Measurements from ENCODE around the gene THADA. TPM values are rescaled to one million over a fixed set of nuclear protein-coding genes. Genes with fewer than 3 reads are reported as not detected.
"Not testable (repeated sequence)": the region's sequence is repeated elsewhere in the genome, so short reads cannot be mapped to it uniquely, and the experiment has no call there.

THADA gene
- total RNA-seq, 1 experiment from 2014 or later: 20.1 TPM

DNA sequence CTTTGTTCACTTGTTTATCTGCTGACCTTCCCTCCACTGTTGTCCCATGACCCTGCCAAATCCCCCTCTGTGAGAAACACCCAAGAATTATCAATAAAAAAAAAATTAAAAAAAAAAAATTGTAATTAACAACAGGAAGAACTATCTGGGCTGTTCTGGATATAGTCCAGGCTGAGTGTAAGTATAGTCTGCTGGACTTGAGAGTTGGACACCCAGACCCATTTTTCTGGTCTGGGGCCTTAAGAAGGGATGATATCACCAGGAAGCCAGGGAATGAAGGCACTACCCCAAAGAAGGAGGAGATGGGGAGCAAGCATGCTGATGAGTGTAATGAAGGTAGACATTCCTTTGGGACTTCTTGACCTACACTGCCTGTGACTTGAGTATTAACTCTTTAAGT is 297.3 kb downstream of the THADA start:
- Histone ChIP-seq H2BK120ac (ENCODE audit: low read depth, low read length, poor library complexity, severe bottlenecking) (no peak overlapping the region), H3K23me2 (ENCODE audit: insufficient read length, low read depth, low read length, poor library complexity, severe bottlenecking) (no peaks in the 10 kb centered on the region), H4K8ac (replicated peaks; ENCODE audit: insufficient read length, low read depth, low read length) (no peak overlapping the region)

DNA sequence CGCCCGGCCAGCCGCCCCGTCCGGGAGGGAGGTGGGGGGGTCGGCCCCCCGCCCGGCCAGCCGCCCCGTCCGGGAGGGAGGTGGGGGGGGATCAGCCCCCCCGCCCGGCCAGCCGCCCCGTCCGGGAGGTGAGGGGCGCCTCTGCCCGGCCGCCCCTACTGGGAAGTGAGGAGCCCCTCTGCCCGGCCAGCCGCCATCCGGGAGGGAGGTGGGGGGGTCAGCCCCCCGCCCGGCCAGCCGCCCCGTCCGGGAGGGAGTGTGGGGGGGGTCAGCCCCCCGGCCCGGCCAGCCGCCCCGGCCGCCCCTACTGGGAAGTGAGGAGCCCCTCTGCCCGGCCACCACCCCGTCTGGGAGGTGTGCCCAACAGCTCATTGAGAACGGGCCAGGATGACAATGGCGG is 298.1 kb downstream of the THADA start:
- H4K91ac ChIP-seq (ENCODE audit: insufficient read length, low read depth, low read length); H2BK120ac ChIP-seq (ENCODE audit: low read depth, low read length, poor library complexity, severe bottlenecking); H4K20me1 ChIP-seq (ENCODE audit: control insufficient read depth, insufficient read depth, insufficient read length); H3K14ac ChIP-seq (ENCODE audit: insufficient read depth, low read length); H4K5ac ChIP-seq (ENCODE audit: insufficient read length, low read depth, low read length); H2BK12ac ChIP-seq (ENCODE audit: insufficient read length, low read depth, low read length); H3K4ac ChIP-seq (ENCODE audit: low read depth, low read length); H3K23me2 ChIP-seq (ENCODE audit: insufficient read length, low read depth, low read length, poor library complexity, severe bottlenecking); H3K27me3 ChIP-seq (ENCODE audit: insufficient read depth, low read length); H3K79me1 ChIP-seq (ENCODE audit: insufficient read depth, low read depth, low read length, poor library complexity, severe bottlenecking); H3K4me1 Mint-ChIP-seq; H3K27me3 Mint-ChIP-seq (ENCODE audit: low read depth); H2BK15ac ChIP-seq (ENCODE audit: low read depth, low read length); H3K23ac ChIP-seq (ENCODE audit: insufficient read length, low read depth, low read length); H3K27ac Mint-ChIP-seq; H3K9ac ChIP-seq (ENCODE audit: extremely low read depth, insufficient read length, low read length); H3K79me2 ChIP-seq (ENCODE audit: insufficient read depth, low read length); H3K9me3 ChIP-seq (ENCODE audit: control insufficient read depth, low read depth, low read length); H2AFZ ChIP-seq (ENCODE audit: low read length); H3K4me3 Mint-ChIP-seq; H3K4me1 ChIP-seq (ENCODE audit: insufficient read depth, low read length); H3K27ac ChIP-seq (ENCODE audit: insufficient read length, low read depth, low read length); DNase-seq; H3K36me3 Mint-ChIP-seq (ENCODE audit: insufficient read depth in 1 of 3, low read depth in 3 of 3); H3T11ph ChIP-seq (ENCODE audit: low read length); H2AK5ac ChIP-seq (ENCODE audit: insufficient read length, low read length); H3K4me2 ChIP-seq (ENCODE audit: insufficient read depth, insufficient read length, low read length); H3K18ac ChIP-seq (ENCODE audit: insufficient read length, low read depth, low read length); H2BK5ac ChIP-seq (ENCODE audit: insufficient read length, low read length); H3K56ac ChIP-seq (ENCODE audit: insufficient read length, low read depth, low read length); H4K8ac ChIP-seq (replicated peaks; ENCODE audit: insufficient read length, low read depth, low read length); H2BK20ac ChIP-seq (ENCODE audit: low read depth, low read length, poor library complexity, severe bottlenecking); H3K9me3 Mint-ChIP-seq: not testable (repeated sequence)
- no CpG with 5 or more reads among the region's 36 CpGs for WGBS (ENCODE audit: extremely low coverage, insufficient read length, low lambda C conversion rate)

More for the DNA sequence above, 297.3 kb downstream of the THADA start:
- Histone ChIP-seq H2BK20ac (ENCODE audit: low read depth, low read length, poor library complexity, severe bottlenecking) (no peak overlapping the region), H3K79me2 (ENCODE audit: insufficient read depth, low read length) (no peaks in the 10 kb centered on the region), H2AFZ (ENCODE audit: low read length) (no peak overlapping the region), H3K56ac (ENCODE audit: insufficient read length, low read depth, low read length) (no peak overlapping the region), H2BK12ac (ENCODE audit: insufficient read length, low read depth, low read length) (no peak overlapping the region), H3K4me1 (ENCODE audit: insufficient read depth, low read length) (no peaks in the 10 kb centered on the region), H4K91ac (ENCODE audit: insufficient read length, low read depth, low read length) (no peak overlapping the region), H3K18ac (ENCODE audit: insufficient read length, low read depth, low read length) (no peak overlapping the region), H3K14ac (ENCODE audit: insufficient read depth, low read length) (no peak overlapping the region), H3K9me3 (ENCODE audit: control insufficient read depth, low read depth, low read length) (no peaks in the 10 kb centered on the region), H3K79me1 (ENCODE audit: insufficient read depth, low read depth, low read length, poor library complexity, severe bottlenecking) (no peaks in the 10 kb centered on the region), H3K23ac (ENCODE audit: insufficient read length, low read depth, low read length) (no peak overlapping the region), H4K5ac (ENCODE audit: insufficient read length, low read depth, low read length) (no peak overlapping the region), H2BK15ac (ENCODE audit: low read depth, low read length) (no peak overlapping the region), H3K27ac (ENCODE audit: insufficient read length, low read depth, low read length) (no peak overlapping the region), H3K4me2 (ENCODE audit: insufficient read depth, insufficient read length, low read length) (no peak overlapping the region), H3K4ac (ENCODE audit: low read depth, low read length) (no peak overlapping the region), H3K9ac (ENCODE audit: extremely low read depth, insufficient read length, low read length) (no peak overlapping the region), H3T11ph (ENCODE audit: low read length) (no peak overlapping the region), H3K27me3 (ENCODE audit: insufficient read depth, low read length) (no peaks in the 10 kb centered on the region), H4K20me1 (ENCODE audit: control insufficient read depth, insufficient read depth, insufficient read length) (no peaks in the 10 kb centered on the region), H2AK5ac (ENCODE audit: insufficient read length, low read length) (no peak overlapping the region), H2BK5ac (ENCODE audit: insufficient read length, low read length) (no peak overlapping the region)
- H3K27me3 Mint-ChIP-seq (ENCODE audit: low read depth): no peaks in the 10 kb centered on the region
- no peak overlapping the region for H3K27ac Mint-ChIP-seq
- peaks cover 4 to 9% of the 10 kb centered on the region in 2 experiments for H3K9me3 Mint-ChIP-seq
- TF ChIP-seq, protein P1, sequence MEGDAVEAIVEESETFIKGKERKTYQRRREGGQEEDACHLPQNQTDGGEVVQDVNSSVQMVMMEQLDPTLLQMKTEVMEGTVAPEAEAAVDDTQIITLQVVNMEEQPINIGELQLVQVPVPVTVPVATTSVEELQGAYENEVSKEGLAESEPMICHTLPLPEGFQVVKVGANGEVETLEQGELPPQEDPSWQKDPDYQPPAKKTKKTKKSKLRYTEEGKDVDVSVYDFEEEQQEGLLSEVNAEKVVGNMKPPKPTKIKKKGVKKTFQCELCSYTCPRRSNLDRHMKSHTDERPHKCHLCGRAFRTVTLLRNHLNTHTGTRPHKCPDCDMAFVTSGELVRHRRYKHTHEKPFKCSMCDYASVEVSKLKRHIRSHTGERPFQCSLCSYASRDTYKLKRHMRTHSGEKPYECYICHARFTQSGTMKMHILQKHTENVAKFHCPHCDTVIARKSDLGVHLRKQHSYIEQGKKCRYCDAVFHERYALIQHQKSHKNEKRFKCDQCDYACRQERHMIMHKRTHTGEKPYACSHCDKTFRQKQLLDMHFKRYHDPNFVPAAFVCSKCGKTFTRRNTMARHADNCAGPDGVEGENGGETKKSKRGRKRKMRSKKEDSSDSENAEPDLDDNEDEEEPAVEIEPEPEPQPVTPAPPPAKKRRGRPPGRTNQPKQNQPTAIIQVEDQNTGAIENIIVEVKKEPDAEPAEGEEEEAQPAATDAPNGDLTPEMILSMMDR (conservative IDR thresholded peaks at IDR 0.05): no peak
- H3K4me3 Mint-ChIP-seq: no peak overlapping the region
- H3K36me3 Mint-ChIP-seq (ENCODE audit: insufficient read depth in 1 of 3, low read depth in 3 of 3): peaks cover 0 to 5% (median 4%) of the 10 kb centered on the region in 3 experiments; a peak in 5 of 7 replicates
- H3K4me1 Mint-ChIP-seq: 0 out of 4 replicates have a peak, but pooled peaks cover 5 to 6% of the 10 kb centered on the region in 2 experiments
- DNase-seq: no peak

Data from H9 (cell line).